Loucy (cell line): ENCODE results near the gene P2RX1.

Experiments
- EZH2phosphoT487 ChIP-seq: fragments of 200-600 bp; IDR thresholded peaks from 2 replicates; pipeline ENCODE4 v1.6.1; 2018; ENCODE audit warnings: antibody characterized with exemption, mild to moderate bottlenecking, moderate library complexity, borderline replicate concordance
- TF ChIP-seq, protein P1 (sequence below): fragments of 200-600 bp; sonication (generic); conservative IDR thresholded peaks from 2 replicates; pipeline ENCODE4 v1.5.1; 2014; ENCODE audit warnings: mild to moderate bottlenecking, antibody characterized with exemption, low read length

DNA sequence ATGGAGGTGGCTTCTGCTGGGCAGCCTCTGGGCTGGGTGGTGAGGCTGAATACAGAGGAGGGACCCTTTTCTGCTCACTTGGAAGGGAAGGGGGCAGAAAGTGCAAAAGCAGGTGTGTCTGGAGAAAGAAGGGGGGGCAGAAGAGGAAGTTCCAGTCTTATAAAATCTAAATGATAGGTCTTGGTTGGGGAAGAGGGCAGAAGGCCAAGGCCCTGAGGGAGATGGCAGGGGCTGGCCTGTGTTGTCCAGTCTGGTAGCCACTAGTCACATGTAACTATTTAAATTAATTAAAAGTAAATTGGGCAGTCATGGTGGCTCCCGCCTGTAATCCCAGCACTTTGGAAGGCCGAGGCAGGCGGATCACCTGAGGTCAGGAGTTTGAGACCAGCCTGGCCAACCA lies 20.9 kb downstream of the P2RX1 start:
- TF ChIP-seq, protein P1, sequence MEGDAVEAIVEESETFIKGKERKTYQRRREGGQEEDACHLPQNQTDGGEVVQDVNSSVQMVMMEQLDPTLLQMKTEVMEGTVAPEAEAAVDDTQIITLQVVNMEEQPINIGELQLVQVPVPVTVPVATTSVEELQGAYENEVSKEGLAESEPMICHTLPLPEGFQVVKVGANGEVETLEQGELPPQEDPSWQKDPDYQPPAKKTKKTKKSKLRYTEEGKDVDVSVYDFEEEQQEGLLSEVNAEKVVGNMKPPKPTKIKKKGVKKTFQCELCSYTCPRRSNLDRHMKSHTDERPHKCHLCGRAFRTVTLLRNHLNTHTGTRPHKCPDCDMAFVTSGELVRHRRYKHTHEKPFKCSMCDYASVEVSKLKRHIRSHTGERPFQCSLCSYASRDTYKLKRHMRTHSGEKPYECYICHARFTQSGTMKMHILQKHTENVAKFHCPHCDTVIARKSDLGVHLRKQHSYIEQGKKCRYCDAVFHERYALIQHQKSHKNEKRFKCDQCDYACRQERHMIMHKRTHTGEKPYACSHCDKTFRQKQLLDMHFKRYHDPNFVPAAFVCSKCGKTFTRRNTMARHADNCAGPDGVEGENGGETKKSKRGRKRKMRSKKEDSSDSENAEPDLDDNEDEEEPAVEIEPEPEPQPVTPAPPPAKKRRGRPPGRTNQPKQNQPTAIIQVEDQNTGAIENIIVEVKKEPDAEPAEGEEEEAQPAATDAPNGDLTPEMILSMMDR = no peak
- TF ChIP-seq EZH2phosphoT487 = no peak
